HEK293T (cell line): ENCODE measurements around the gene MAST4.
A peak's percentile ranks its signal among the peaks of the same experiment; 100 is the strongest.

Source experiments
- CTCF ChIA-PET: fragments of 350-600 bp; formaldehyde crosslinking; extraction: SDS; loops from one replicate; lab custom pipeline; 2021; ENCODE audit warnings: antibody characterized with exemption, inconsistent platforms; lab: Yijun Ruan, JAX
- POLR2A ChIA-PET: fragments of 350-600 bp; formaldehyde crosslinking; extraction: SDS; loops from one replicate; lab custom pipeline; 2020; ENCODE audit warnings: antibody characterized with exemption, inconsistent platforms; lab: Yijun Ruan, JAX
- DNase-seq: peaks from one replicate; pipeline ENCODE4 v3.0.0; 2012; ENCODE audit warnings: mixed read lengths; ENCODE audit errors: extremely low spot score
- ARNT ChIP-seq: fragments of 450-650 bp; IDR thresholded peaks from 2 replicates; pipeline ENCODE4 v1.6.1; 2017; ENCODE audit warnings: mild to moderate bottlenecking
- BHLHE40 ChIP-seq: fragments of 450-650 bp; IDR thresholded peaks from 2 replicates; pipeline ENCODE4 v1.6.1; 2016; ENCODE audit warnings: mild to moderate bottlenecking, moderate library complexity, borderline replicate concordance
- CTBP1 ChIP-seq: fragments of 450-650 bp; IDR thresholded peaks from 2 replicates; pipeline ENCODE4 v1.6.1; 2016; ENCODE audit warnings: borderline replicate concordance
- ELF4 ChIP-seq: fragments of 450-650 bp; IDR thresholded peaks from 2 replicates; pipeline ENCODE4 v1.6.1; 2017; ENCODE audit warnings: antibody characterized with exemption
- FOXA1 ChIP-seq: fragments of 450-650 bp; IDR thresholded peaks from 2 replicates; pipeline ENCODE4 v1.6.1; 2016; ENCODE audit warnings: mild to moderate bottlenecking
- FOXK2 ChIP-seq: fragments of 450-650 bp; IDR thresholded peaks from 2 replicates; pipeline ENCODE4 v1.6.1; 2016; ENCODE audit warnings: mild to moderate bottlenecking
- FOXM1 ChIP-seq: fragments of 450-650 bp; IDR thresholded peaks from 2 replicates; pipeline ENCODE4 v1.6.1; 2017; ENCODE audit warnings: mild to moderate bottlenecking, borderline replicate concordance
- HDGF ChIP-seq: fragments of 450-650 bp; IDR thresholded peaks from 2 replicates; pipeline ENCODE4 v1.6.1; 2017; ENCODE audit warnings: antibody characterized with exemption, borderline replicate concordance
- L3MBTL2 ChIP-seq: fragments of 450-650 bp; conservative IDR thresholded peaks from 2 replicates; pipeline ENCODE4 v1.6.1; 2016; ENCODE audit warnings: mild to moderate bottlenecking
- LEF1 ChIP-seq: fragments of 450-650 bp; IDR thresholded peaks from 2 replicates; pipeline ENCODE4 v1.6.1; 2017; ENCODE audit warnings: mild to moderate bottlenecking, borderline replicate concordance
- NFRKB ChIP-seq: fragments of 450-650 bp; IDR thresholded peaks from 2 replicates; pipeline ENCODE4 v1.6.1; 2016; ENCODE audit warnings: mild to moderate bottlenecking, moderate library complexity
- SP1 ChIP-seq: fragments of 450-650 bp; IDR thresholded peaks from 2 replicates; pipeline ENCODE4 v1.6.1; 2017
- SUZ12 ChIP-seq: fragments of 450-650 bp; IDR thresholded peaks from 2 replicates; pipeline ENCODE4 v1.6.1; 2016; ENCODE audit warnings: mild to moderate bottlenecking
- TARDBP ChIP-seq: fragments of 450-650 bp; IDR thresholded peaks from 2 replicates; pipeline ENCODE4 v1.6.1; 2016
- ZNF384 ChIP-seq: fragments of 450-650 bp; IDR thresholded peaks from 2 replicates; pipeline ENCODE4 v1.6.1; 2016
- TF ChIP-seq, protein P1 (sequence below): fragments of 450-650 bp; IDR thresholded peaks from 2 replicates; pipeline ENCODE4 v1.6.1; 2016

MAST4 gene

DNA sequence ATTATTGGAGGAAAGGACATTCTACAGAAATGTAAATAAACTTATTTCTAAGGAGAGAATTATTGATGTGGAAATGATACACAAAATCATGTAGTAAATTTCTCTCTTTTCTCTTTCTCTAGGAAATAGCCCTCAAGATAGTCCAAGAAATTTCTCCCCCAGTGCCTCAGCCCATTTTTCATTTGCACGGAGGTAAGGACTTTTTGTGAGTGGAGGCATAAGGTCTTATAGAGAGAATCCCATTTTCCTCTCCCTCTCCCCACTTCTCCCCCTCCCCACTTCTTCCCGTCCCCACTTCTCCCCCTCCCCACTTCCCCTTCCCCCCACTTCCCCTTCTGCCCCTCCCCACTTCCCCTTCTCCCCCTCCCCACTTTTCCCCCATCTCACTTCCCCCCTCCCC, 493.8 kb downstream of the MAST4 start:
- ChIA-PET POLR2A (no interaction called here), CTCF (no interaction called here)
- no peak for DNase-seq
- TF ChIP-seq FOXK2 (no peak), FOXM1 (no peak), ELF4 (no peak)
- TF ChIP-seq, protein P1, sequence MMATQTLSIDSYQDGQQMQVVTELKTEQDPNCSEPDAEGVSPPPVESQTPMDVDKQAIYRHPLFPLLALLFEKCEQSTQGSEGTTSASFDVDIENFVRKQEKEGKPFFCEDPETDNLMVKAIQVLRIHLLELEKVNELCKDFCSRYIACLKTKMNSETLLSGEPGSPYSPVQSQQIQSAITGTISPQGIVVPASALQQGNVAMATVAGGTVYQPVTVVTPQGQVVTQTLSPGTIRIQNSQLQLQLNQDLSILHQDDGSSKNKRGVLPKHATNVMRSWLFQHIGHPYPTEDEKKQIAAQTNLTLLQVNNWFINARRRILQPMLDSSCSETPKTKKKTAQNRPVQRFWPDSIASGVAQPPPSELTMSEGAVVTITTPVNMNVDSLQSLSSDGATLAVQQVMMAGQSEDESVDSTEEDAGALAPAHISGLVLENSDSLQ, result no peak

DNA sequence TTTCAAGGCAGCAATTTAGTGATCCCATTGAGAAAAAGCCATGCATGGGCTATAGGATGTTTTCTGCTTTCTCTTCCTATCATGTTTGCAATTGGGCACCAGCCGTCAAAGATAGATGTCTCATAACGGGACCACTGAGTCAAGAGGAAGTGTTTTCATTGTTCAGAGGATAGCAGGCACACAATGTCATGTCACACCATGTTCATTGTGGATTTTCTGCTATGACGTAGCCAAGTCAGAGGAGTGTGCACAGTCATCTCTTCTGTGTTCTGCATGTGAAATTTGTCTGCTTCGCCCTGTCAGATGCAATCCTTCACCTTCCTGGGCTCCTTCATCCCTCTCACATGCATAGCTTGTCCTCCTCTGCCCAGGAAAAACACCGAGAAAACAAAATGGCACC, 494.4 kb downstream of the MAST4 start:
- POLR2A ChIA-PET, result no interaction called here
- TF ChIP-seq L3MBTL2 (no peak), FOXK2 (no peak), FOXA1 (no peak)
- CTCF ChIA-PET, result no interaction called here
- DNase-seq, result no peak

DNA sequence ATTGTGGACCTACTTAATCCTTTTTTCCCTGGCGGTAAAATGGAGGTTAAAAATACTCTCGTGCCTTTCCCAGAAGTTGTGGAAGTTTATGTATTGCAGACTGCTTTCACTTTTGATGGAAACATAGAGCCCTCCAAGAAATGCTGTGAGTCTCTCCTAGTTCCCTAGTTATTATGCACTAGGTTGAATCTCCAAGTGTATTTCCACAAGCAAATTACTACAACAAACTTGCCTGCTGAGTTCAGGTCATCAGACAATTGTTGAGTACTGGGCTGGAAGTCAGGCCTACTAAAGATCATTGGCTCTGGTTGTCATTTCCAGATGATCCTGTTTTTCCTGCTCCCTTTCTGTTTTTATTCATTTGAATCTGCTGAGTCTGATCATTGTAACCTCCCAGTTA, 496.3 kb downstream of the MAST4 start:
- no peak for DNase-seq
- TF ChIP-seq NFRKB, result no peak
- no peak for TF ChIP-seq SP1
- TF ChIP-seq FOXA1, result no peak
- no peak for TF ChIP-seq SUZ12
- no peak for TF ChIP-seq HDGF
- no peak for TF ChIP-seq L3MBTL2
- no peak for TF ChIP-seq TARDBP
- TF ChIP-seq LEF1, result no peak
- no peak for TF ChIP-seq ZNF384
- no peak for TF ChIP-seq ARNT
- no peak for TF ChIP-seq FOXK2
- TF ChIP-seq FOXM1, result no peak
- ChIA-PET POLR2A (no interaction called here), CTCF (no interaction called here)

DNA sequence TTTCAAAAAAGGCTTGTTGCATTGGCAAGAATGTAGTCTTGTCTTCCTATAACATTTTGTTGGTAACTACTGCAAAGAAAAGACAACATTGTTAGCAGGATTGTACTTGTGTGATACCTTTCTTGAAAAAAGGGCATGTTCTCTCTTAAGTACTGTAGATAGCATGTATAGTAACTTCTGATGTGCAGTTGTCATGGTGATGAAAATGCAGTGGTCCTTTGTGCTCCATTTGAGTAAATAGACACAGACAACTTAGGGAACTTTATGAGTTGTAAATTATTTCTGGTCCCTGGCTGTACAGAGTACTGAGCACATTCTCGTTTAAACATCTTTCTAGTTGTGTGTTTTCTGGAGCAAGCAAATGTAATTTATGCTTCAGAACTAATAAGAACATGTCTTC, 497.1 kb downstream of the MAST4 start:
- POLR2A ChIA-PET, result no interaction called here
- DNase-seq, result no peak
- TF ChIP-seq L3MBTL2, result no peak
- TF ChIP-seq, protein P1, result no peak
- TF ChIP-seq NFRKB, result no peak
- TF ChIP-seq ZNF384, result no peak
- TF ChIP-seq SUZ12, result no peak
- TF ChIP-seq SP1, result no peak
- no peak for TF ChIP-seq FOXA1
- TF ChIP-seq TARDBP, result no peak
- no peak for TF ChIP-seq FOXK2
- no peak for TF ChIP-seq FOXM1
- no peak for TF ChIP-seq ARNT
- TF ChIP-seq LEF1, result no peak
- TF ChIP-seq HDGF, result no peak
- TF ChIP-seq CTBP1, result no peak
- no peak for TF ChIP-seq ELF4
- TF ChIP-seq BHLHE40, result no peak
- CTCF ChIA-PET, result no interaction called here

DNA sequence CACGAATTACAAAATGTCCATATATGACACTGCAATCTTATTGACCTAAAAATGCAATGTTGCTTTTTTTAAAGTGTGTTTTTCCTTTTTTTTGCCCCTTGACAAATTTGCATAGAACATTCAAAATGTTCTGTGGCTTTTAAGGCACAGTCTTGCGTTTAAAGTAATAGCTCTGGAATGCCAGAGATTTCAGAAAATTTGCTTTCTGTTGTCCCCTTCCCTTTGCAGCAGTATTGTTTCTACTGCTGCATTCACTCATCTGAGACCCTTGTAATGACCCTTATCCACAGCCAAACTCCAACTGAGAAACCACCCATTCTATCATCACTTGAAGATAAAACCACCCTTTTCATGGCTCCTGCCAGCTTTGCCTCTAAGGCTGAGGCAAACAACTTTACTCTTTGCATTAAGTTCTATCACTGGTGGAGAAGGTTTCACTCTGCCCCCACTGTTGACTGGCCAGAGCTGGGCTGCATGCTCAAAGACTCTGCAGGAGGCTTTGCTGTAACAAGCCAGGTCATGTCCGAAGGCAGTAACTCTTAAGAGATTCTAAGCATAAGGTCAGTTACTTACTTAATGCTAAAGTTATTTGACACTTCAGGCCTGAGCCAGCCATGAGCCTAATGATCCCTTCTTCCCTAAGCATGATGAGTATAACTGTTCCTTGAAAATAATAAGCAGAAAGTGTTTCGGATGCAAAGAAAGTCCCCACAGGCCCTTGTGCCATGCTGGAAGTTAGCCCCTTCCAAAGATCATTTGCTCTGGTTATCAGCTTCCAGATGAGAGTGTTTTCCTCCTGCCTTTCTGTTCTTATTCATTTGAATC, 498.5 kb downstream of the MAST4 start:
- DNase-seq, result peak; percentile 16
- no peak for TF ChIP-seq FOXM1
- no peak for TF ChIP-seq ELF4
- no peak for TF ChIP-seq NFRKB
- no peak for TF ChIP-seq HDGF
- TF ChIP-seq BHLHE40, result no peak
- no peak for TF ChIP-seq SP1
- TF ChIP-seq ARNT, result no peak
- TF ChIP-seq LEF1, result no peak
- no peak for TF ChIP-seq CTBP1
- no peak for TF ChIP-seq FOXA1
- TF ChIP-seq TARDBP, result no peak
- no peak for TF ChIP-seq FOXK2
- no peak for TF ChIP-seq ZNF384
- TF ChIP-seq, protein P1, result no peak
- TF ChIP-seq L3MBTL2, result no peak; the same call in 1 of the 2 replicates
- TF ChIP-seq SUZ12, result no peak
- ChIA-PET CTCF (no interaction called here), POLR2A (no interaction called here)

DNA sequence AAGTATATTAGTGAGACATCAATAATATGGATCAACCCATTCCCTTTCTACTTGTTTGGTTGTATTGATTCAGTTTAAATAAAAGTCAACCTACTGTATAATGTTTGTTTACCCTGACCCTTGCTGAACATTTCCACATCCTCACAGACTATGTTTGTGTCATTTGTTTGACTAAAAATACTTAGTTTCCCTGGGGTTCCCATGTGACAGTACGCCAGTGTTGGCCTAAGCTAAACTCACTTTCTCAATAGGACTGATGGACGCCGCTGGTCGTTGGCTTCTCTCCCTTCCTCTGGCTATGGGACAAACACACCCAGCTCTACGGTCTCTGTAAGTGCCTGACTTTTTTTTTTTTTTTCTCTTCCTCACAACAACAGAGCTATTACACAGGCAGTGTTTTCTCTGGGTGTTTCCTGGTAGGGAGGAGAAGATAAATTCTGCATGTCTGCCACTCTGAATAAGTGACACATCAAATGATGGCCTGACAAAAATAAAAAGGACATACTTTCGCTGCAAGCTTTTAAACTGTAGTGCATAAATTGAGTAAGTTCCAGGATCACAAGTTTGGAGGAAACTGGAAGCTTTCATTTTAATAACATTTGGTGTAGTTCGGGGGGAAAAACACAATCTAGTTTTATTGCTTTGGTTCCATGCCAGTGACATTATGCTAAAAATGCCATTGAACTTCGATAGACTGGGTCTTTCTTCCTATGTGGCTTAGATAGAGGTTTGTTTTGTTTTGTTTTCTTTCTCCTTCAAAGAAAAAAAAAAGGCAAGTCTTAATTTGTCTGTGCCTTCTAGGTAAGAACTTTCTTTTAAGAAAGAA, 499.4 kb downstream of the MAST4 start:
- TF ChIP-seq NFRKB, result no peak
- TF ChIP-seq FOXK2, result no peak
- TF ChIP-seq FOXM1, result no peak
- TF ChIP-seq TARDBP, result no peak
- TF ChIP-seq SP1, result no peak
- TF ChIP-seq ELF4, result no peak
- no peak for TF ChIP-seq SUZ12
- TF ChIP-seq FOXA1, result no peak
- no peak for TF ChIP-seq LEF1
- no peak for TF ChIP-seq CTBP1
- TF ChIP-seq, protein P1, result peak; percentile 83
- peak; percentile 84 for TF ChIP-seq ZNF384
- no peak for TF ChIP-seq BHLHE40
- POLR2A ChIA-PET, result no interaction called here
- DNase-seq, result no peak
- CTCF ChIA-PET, result interaction anchor here (0.6 kb wide), 1 partner anchor 924 kb away, joined by 3 read pairs; no protein-coding TSS in a partner anchor
